Stimulated activated naive CD8-positive, alpha-beta T cell treated with anti-CD3 and anti-CD28 coated beads, Interleukin-15, amount 100 ng/mL, for 72 hours (primary cell): ENCODE measurements around the gene PRODH2.
"Not testable (repeated sequence)": the region's sequence is repeated elsewhere in the genome, so short reads cannot be mapped to it uniquely, and the experiment has no call there.

Experiments
- ATAC-seq: fragments of 150-1000 bp; cut with Tn5 transposase; 2 replicates; pipeline ENCODE4 v1.10.0; 2021; ENCODE audit warnings: mild to moderate bottlenecking, moderate library complexity
- DNase-seq, 2 donors: peaks; one replicate each; pipeline ENCODE4 v3.0.0; 2021 to 2022
- H3K27ac Mint-ChIP-seq, 2 donors: one replicate each; pipeline ENCODE4 v1.8.0; 2022; ENCODE audit warnings: mild to moderate bottlenecking in 2 of 2, mixed read lengths in 2 of 2, moderate library complexity in 2 of 2
- H3K27me3 Mint-ChIP-seq: one replicate; pipeline ENCODE4 v1.8.0; 2022; ENCODE audit warnings: mixed read lengths
- H3K4me1 Mint-ChIP-seq: one replicate; pipeline ENCODE4 v1.8.0; 2022; ENCODE audit warnings: mild to moderate bottlenecking, mixed read lengths
- H3K4me3 Mint-ChIP-seq, 2 donors: one replicate each; pipeline ENCODE4 v1.8.0; 2022; ENCODE audit warnings: mild to moderate bottlenecking in 2 of 2, mixed read lengths in 2 of 2, moderate library complexity in 1 of 2
- H3K9me3 Mint-ChIP-seq, 2 donors: one replicate each; pipeline ENCODE4 v1.8.0; 2022; ENCODE audit warnings: mixed read lengths in 2 of 2

Gene PRODH2

GRCh38 chr19:35816846-35817245, 4.2 kb upstream of the PRODH2 start:
- Mint-ChIP-seq H3K4me1 (no peaks in the 10 kb centered on the region), H3K9me3 (no peaks in the 10 kb centered on the region), H3K27me3 (peaks cover 58% of the 10 kb centered on the region), H3K27ac (no peak overlapping the region), H3K4me3 (no peak overlapping the region)
- DNase-seq (no peak), ATAC-seq (no peak)

GRCh38 chr19:35816262-35816661, 3.6 kb upstream of the PRODH2 start:
- Mint-ChIP-seq H3K9me3 (no peaks in the 10 kb centered on the region), H3K4me3 (no peak overlapping the region), H3K27ac (no peak overlapping the region), H3K27me3 (peaks cover 64% of the 10 kb centered on the region), H3K4me1 (no peaks in the 10 kb centered on the region)
- ATAC-seq = no peak
- DNase-seq = no peak

DNA sequence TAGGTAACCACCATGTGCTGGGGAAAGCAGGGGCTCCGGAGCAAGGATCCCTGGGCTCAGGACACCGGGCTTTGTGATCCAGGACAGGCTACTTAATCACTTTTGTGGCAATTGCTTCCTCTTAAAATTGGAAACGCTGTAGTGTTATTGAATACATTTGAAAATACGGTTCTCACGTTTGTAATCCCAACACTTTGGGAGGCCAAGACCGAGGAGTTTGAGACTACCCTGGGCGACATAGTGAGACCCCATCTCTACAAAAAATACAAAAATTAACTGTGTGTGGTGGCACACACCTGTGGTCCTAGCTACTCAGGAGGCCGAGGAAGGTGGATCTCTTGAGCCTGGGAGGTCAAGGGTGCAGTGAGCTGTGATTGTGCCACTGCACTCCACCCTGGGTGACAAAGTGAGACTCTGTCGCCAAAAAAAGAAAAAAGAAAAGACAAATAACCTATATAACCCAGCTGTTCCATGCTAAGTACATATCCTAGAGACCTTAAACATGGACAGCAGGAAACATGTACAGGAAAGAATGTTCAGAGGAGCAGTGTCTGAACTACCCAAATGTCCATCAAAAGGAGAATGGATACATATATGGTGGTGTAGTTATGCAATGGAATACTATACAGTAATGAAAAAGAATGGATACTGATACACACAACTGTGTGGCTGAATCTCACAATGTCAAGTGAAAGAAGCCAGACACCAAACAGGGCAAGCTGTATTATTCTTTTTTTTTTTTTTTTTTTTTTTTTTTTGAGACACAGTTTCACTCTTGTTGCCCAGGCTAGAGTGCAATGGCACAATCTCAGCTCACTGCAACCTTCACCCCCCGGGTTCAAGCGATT, 622 bp upstream of the PRODH2 start:
- no peaks in the 10 kb centered on the region for H3K4me1 Mint-ChIP-seq
- no peak overlapping the region for H3K27ac Mint-ChIP-seq
- H3K9me3 Mint-ChIP-seq = no peaks in the 10 kb centered on the region
- no peak overlapping the region for H3K4me3 Mint-ChIP-seq
- DNase-seq (no peak), ATAC-seq (no peak)
- H3K27me3 Mint-ChIP-seq = peaks cover 62% of the 10 kb centered on the region

- H3K9me3 Mint-ChIP-seq = no peaks in the 10 kb centered on the region
- no peaks in the 10 kb centered on the region for H3K4me1 Mint-ChIP-seq
- H3K4me3 Mint-ChIP-seq = no peak overlapping the region
- DNase-seq (no peak), ATAC-seq (peak; percentile 28)
- peak overlapping the region in 1 of 2 donors; percentile 84 for H3K27ac Mint-ChIP-seq
- H3K27me3 Mint-ChIP-seq = peaks cover 49% of the 10 kb centered on the region
Measured at GRCh38 chr19:35811317-35812219, 1.1 kb downstream of the PRODH2 start.

GRCh38 chr19:35807633-35808032, 5.0 kb downstream of the PRODH2 start:
- H3K9me3 Mint-ChIP-seq = no peaks in the 10 kb centered on the region
- ATAC-seq (no peak), DNase-seq (no peak)
- no peak overlapping the region for H3K27ac Mint-ChIP-seq
- H3K4me3 Mint-ChIP-seq = no peak overlapping the region
- H3K4me1 Mint-ChIP-seq = peaks cover 10% of the 10 kb centered on the region
- peaks cover 28% of the 10 kb centered on the region for H3K27me3 Mint-ChIP-seq

GRCh38 chr19:35806597-35806996, 6.0 kb downstream of the PRODH2 start:
- Mint-ChIP-seq H3K4me3 (no peak overlapping the region), H3K27me3 (peaks cover 24% of the 10 kb centered on the region), H3K27ac (no peak overlapping the region), H3K9me3 (no peaks in the 10 kb centered on the region), H3K4me1 (peaks cover 10% of the 10 kb centered on the region)
- no peak for DNase-seq
- ATAC-seq = no peak

DNA sequence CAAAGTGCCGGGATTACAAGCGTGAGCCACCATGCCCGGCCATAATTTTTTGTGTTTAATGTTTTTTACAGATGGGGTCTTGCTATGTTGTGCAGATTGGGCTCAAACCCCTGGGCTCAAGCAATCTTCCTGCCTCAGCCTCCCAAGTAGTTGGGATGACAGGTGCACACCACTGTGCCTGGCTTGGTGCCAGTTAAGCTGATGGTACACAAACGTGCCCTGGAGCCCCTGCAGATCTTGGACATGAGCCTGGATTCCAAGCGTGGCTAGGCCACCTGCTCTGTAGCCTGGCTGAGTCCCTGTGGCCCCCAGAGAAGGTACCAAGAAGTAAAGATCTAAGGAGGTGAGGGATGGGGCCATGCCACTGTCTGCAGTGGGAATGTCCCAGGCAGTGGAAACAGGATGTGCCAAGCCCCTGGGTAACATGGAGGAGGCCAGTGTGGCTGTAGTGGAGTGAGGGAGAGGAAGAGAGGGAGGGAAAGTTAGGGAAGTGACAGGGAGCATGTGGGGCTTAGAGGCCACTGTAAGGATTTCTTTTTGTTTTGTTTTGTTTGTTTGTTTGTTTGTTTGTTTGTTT, 7.0 kb downstream of the PRODH2 start:
- Mint-ChIP-seq H3K9me3 (no peaks in the 10 kb centered on the region), H3K4me3 (no peak overlapping the region), H3K27me3 (peaks cover 16% of the 10 kb centered on the region), H3K27ac (no peak overlapping the region), H3K4me1 (peaks cover 10% of the 10 kb centered on the region)
- ATAC-seq (no peak), DNase-seq (no peak)

DNA sequence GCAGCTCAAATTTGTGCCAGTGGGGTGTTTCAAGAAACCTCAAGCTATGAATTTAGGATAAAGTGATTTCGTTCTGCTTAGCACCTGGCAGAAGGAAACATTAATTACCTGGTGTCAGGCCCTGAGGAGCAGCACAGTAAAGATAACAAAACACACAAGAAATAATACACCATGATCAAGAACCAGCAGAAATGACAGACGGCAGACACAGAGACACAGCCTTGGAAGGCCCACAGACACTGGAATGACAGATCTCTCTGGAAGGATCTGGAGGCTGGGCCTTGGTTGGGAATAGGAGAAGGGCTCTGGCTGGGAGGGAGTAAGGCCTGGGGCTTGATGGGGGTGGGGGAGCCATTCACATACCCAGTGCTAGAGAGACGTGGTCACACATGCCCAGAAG, 10.8 kb downstream of the PRODH2 start:
- no peak overlapping the region for H3K27ac Mint-ChIP-seq
- no peak overlapping the region for H3K4me3 Mint-ChIP-seq
- ATAC-seq (no peak), DNase-seq (no peak)
- H3K9me3 Mint-ChIP-seq = no peaks in the 10 kb centered on the region
- H3K4me1 Mint-ChIP-seq = peaks cover 20% of the 10 kb centered on the region
- H3K27me3 Mint-ChIP-seq = peaks cover 39% of the 10 kb centered on the region

DNA sequence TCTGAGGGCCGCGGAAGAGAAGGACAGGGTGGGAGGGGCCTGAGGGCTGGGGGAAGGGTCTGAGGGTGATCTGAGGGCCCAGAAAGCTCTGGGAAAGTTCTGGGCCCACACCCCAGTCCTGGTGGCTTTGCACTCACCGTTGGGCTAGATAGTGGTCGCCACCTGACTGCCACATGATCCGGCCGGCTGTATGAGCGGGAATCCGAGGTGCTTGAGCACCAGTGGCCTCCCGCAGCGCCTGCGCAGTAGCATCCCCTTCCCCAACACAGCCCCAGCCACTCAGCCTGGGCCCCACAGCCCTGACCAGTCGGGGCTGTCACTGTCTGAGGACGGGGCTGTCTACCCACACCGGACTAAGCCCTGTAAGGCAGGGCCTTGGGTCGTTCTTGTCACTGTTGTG, 15.0 kb downstream of the PRODH2 start:
- no peak overlapping the region for H3K4me3 Mint-ChIP-seq
- H3K27me3 Mint-ChIP-seq = peaks cover 59% of the 10 kb centered on the region
- no peak overlapping the region for H3K27ac Mint-ChIP-seq
- DNase-seq (no peak), ATAC-seq (no peak)
- no peaks in the 10 kb centered on the region for H3K9me3 Mint-ChIP-seq
- H3K4me1 Mint-ChIP-seq = peaks cover 13% of the 10 kb centered on the region

- no peaks in the 10 kb centered on the region for H3K9me3 Mint-ChIP-seq
- ATAC-seq (no peak), DNase-seq (no peak)
- H3K4me3 Mint-ChIP-seq = peak overlapping the region in 1 of 2 donors; percentile 37
- H3K27ac Mint-ChIP-seq = no peak overlapping the region
- H3K27me3 Mint-ChIP-seq = peaks cover 56% of the 10 kb centered on the region
- peaks cover 13% of the 10 kb centered on the region for H3K4me1 Mint-ChIP-seq
Measured at GRCh38 chr19:35796645-35797542, 15.8 kb downstream of the PRODH2 start.

- H3K9me3 Mint-ChIP-seq, DNase-seq, H3K4me3 Mint-ChIP-seq, ATAC-seq, H3K27ac Mint-ChIP-seq: not testable (repeated sequence)
- Mint-ChIP-seq H3K27me3 (peaks cover 50% of the 10 kb centered on the region), H3K4me1 (peaks cover 13% of the 10 kb centered on the region)
Measured at GRCh38 chr19:35795564-35795963, 17.1 kb downstream of the PRODH2 start.

GRCh38 chr19:35793381-35794165, 19.1 kb downstream of the PRODH2 start:
- Mint-ChIP-seq H3K4me1 (peaks cover 13% of the 10 kb centered on the region), H3K27me3 (peaks cover 37% of the 10 kb centered on the region), H3K27ac (no peak overlapping the region), H3K9me3 (no peaks in the 10 kb centered on the region), H3K4me3 (no peak overlapping the region)
- DNase-seq (no peak), ATAC-seq (no peak)

DNA sequence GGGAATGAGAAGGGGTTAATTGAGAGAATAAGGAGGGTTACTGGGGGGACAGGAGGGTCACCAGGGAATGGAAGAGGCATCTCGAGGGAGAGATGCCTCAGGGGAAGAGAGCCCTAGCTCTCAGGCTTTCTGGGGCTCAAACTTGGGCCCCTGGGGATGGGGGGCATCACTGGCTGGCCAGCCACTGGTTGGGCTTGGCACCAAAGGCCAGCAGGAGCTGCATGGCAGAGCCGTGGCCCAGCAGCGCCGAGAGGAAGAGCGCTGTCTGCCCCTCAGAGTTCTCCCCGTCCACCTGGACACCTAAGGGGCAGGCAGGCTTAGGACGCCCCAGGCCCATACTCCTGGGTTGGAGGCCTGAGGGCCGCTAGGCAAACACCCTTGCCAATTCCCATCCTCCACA, 19.8 kb downstream of the PRODH2 start:
- ATAC-seq = no peak
- Mint-ChIP-seq H3K27me3 (peaks cover 31% of the 10 kb centered on the region), H3K4me3 (no peak overlapping the region), H3K4me1 (peaks cover 13% of the 10 kb centered on the region), H3K9me3 (no peaks in the 10 kb centered on the region), H3K27ac (no peak overlapping the region)
- no peak for DNase-seq

DNA sequence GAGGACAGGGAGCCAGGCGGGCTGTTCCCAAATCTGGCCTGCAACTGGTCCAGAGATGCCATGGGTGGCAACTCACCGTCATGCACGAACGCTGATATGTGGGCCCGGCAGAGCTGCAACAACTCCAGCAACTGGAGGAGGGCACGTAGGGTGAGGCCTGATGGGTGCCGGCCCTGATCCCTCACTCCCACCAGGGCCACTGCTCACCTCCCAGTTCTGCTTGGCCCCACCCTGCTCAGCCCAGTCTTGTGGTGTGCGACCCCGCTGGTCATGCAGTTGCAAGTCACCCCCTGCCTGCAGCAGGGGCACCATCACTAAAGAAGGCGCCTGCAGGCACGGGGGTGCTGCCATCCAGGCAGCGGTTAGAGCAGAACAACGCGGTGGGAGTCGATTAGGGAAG, 20.3 kb downstream of the PRODH2 start:
- peaks cover 8% of the 10 kb centered on the region for H3K4me1 Mint-ChIP-seq
- DNase-seq (no peak), ATAC-seq (no peak)
- H3K4me3 Mint-ChIP-seq = no peak overlapping the region
- H3K9me3 Mint-ChIP-seq = no peaks in the 10 kb centered on the region
- no peak overlapping the region for H3K27ac Mint-ChIP-seq
- H3K27me3 Mint-ChIP-seq = peaks cover 25% of the 10 kb centered on the region
